Fibroblast of mammary gland (primary cell): ENCODE results near the gene NPRL2.

Experiments
- DNase-seq: peaks from one replicate; pipeline ENCODE4 v3.0.0-alpha.2; 2010; ENCODE audit warnings: low read depth
- H3K4me3 ChIP-seq: 2 replicates; pipeline ENCODE4 v1.5.1; 2011; ENCODE audit warnings: low read depth, mild to moderate bottlenecking, low read length, moderate library complexity; ENCODE audit not compliant: control insufficient read depth
- CTCF ChIP-seq: conservative IDR thresholded peaks from 2 replicates; pipeline ENCODE4 v1.5.1; 2011; ENCODE audit warnings: low read depth, low read length, inconsistent platforms; ENCODE audit not compliant: control insufficient read depth, insufficient read depth

Gene NPRL2

GRCh38 chr3:50356553-50356952, 6.0 kb upstream of the NPRL2 start:
- H3K4me3 ChIP-seq: peak overlapping the region; percentile 82
- no peak for TF ChIP-seq CTCF
- DNase-seq: peak; percentile 61

DNA sequence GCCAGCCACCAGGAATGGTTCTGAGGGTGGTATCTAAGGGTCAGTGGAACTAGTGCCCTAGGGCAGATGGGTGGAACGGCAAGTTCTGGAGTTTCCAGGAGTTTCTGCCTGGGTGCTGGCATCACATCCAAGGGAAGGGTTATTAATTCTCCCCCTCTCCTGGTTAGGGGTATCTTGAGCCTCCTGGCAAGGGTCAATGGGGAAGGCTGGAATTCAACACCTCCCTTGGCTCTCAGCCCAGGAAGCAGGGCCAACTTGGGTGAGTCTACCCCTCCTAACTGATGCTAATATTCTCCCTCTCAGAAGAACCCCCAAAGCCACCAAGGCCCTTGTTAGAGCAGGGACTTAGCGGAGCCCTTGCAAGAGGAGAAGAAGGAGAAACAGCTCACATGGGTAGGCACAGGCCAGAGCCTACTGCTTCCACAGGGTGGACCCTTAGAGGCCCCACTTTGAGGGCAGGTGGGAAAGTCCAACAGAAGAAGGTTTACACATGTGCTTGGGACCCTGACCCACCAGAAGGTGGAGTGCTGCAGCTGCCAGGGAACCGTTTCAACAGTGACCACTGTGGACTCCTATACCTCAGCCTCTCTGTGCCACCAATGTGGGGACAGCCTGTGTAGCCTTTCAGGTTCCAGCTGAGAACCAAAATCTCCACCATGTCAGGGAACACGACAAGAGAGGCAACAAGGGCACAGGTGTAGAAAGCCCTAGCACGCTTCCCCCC, 5.4 kb upstream of the NPRL2 start:
- DNase-seq: no peak
- H3K4me3 ChIP-seq: peak overlapping the region; percentile 82

DNA sequence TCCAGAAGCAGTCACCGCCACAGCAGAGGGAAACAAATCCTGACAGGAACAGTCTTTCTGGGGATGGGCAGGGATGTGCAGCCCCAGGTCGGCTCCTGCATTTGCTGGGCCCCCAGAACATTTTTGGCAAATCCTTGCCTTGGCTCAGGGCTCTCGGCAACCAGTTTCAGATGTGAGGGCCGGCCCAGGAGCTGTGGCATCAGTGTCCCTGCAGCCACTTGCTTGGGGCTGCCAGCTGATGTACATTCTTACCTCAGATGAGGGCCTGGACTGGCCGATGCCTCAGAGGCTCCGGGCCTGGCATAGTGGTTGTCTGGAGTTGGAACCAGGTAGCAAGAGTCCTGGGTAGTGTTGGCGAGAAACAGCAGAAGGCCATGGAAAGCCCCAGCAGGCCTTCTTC, 4.3 kb upstream of the NPRL2 start:
- H3K4me3 ChIP-seq: no peak overlapping the region
- no peak for DNase-seq
- no peak for TF ChIP-seq CTCF

More for the DNA sequence above, 5.4 kb upstream of the NPRL2 start:
- no peak for TF ChIP-seq CTCF

GRCh38 chr3:50354186-50354764, 3.7 kb upstream of the NPRL2 start:
- no peak for DNase-seq
- no peak for TF ChIP-seq CTCF
- H3K4me3 ChIP-seq: no peak overlapping the region

GRCh38 chr3:50353245-50354004, 2.9 kb upstream of the NPRL2 start:
- TF ChIP-seq CTCF: no peak
- DNase-seq: no peak
- no peak overlapping the region for H3K4me3 ChIP-seq

DNA sequence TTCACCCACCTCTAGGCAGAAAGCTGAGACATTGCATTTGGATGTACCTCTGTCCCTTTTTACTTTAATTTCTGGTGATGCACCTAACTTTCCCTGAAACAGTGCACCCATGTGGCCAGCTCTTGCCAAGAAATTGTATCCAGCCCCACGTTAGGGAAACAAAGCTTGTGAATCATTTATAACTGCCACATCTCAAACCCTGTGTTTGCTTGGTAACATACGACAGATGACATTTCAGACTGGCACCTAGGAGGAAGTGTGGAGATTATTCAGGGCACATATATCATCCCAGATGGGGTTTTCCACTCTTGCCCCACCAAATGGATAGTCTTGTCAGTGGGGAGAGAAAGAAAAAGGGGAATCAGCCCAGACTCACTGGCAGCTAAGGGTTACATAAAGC, 2.2 kb upstream of the NPRL2 start:
- peak; percentile 31 for TF ChIP-seq CTCF
- H3K4me3 ChIP-seq: no peak overlapping the region
- DNase-seq: peak; percentile 43
